ENCODE data around the gene EDNRB.

Gene EDNRB

GRCh38 chr13:77908531-77908930 is 10.1 kb downstream of the EDNRB start:
- Histone ChIP-seq H3K9me2 (ENCODE audit: low read depth, low read length) (no peaks in the 10 kb centered on the region), H3F3A (ENCODE audit: insufficient read depth, low read length) (no peaks in the 10 kb centered on the region), H3K79me2 (ENCODE audit: insufficient read depth, low read length) (no peaks in the 10 kb centered on the region), H4K20me1 (ENCODE audit: insufficient read depth, low read length) (no peaks in the 10 kb centered on the region), H3K36me3 (ENCODE audit: insufficient read depth, low read length) (no peaks in the 10 kb centered on the region), H2AFZ (ENCODE audit: low read length) (no peak overlapping the region), H3K27ac (ENCODE audit: low read depth, low read length, poor library complexity, severe bottlenecking) (no peak overlapping the region), H3K27me3 (ENCODE audit: insufficient read depth, low read length) (no peaks in the 10 kb centered on the region), H3K9ac (ENCODE audit: low read length) (no peak overlapping the region), H3K4me2 (ENCODE audit: low read length) (no peak overlapping the region), H3K4me1 (ENCODE audit: insufficient read depth, low read length, severe bottlenecking) (no peaks in the 10 kb centered on the region), H3K9me3 (ENCODE audit: low read length) (no peaks in the 10 kb centered on the region), H3K4me3 (ENCODE audit: low read depth, low read length, poor library complexity, severe bottlenecking) (no peak overlapping the region)
- TF ChIP-seq EZH2 (IDR thresholded peaks at IDR 0.05; ENCODE audit: borderline replicate concordance, low read length) (no peak), CTCF (IDR thresholded peaks at IDR 0.05; ENCODE audit: low read length) (no peak)

- Histone ChIP-seq H3K27me3 (ENCODE audit: insufficient read depth, low read length) (no peaks in the 10 kb centered on the region), H3K9me3 (ENCODE audit: low read length) (no peaks in the 10 kb centered on the region), H3K36me3 (ENCODE audit: insufficient read depth, low read length) (no peaks in the 10 kb centered on the region), H3F3A (ENCODE audit: insufficient read depth, low read length) (no peaks in the 10 kb centered on the region), H3K27ac (ENCODE audit: low read depth, low read length, poor library complexity, severe bottlenecking) (no peak overlapping the region), H3K4me1 (ENCODE audit: insufficient read depth, low read length, severe bottlenecking) (no peaks in the 10 kb centered on the region), H3K4me3 (ENCODE audit: low read depth, low read length, poor library complexity, severe bottlenecking) (no peak overlapping the region), H4K20me1 (ENCODE audit: insufficient read depth, low read length) (no peaks in the 10 kb centered on the region), H3K4me2 (ENCODE audit: low read length) (no peak overlapping the region), H3K79me2 (ENCODE audit: insufficient read depth, low read length) (no peaks in the 10 kb centered on the region), H2AFZ (ENCODE audit: low read length) (no peak overlapping the region), H3K9ac (ENCODE audit: low read length) (no peak overlapping the region), H3K9me2 (ENCODE audit: low read depth, low read length) (no peaks in the 10 kb centered on the region)
- no peak for TF ChIP-seq EZH2 (IDR thresholded peaks at IDR 0.05; ENCODE audit: borderline replicate concordance, low read length)
- no peak for TF ChIP-seq CTCF (IDR thresholded peaks at IDR 0.05; ENCODE audit: low read length)
These were observed 10.8 kb downstream of the EDNRB start for GRCh38 chr13:77907666-77908341.

GRCh38 chr13:77904031-77904430 is 14.6 kb downstream of the EDNRB start:
- no peaks in the 10 kb centered on the region for H3K79me2 ChIP-seq (ENCODE audit: insufficient read depth, low read length)
- TF ChIP-seq EZH2 (IDR thresholded peaks at IDR 0.05; ENCODE audit: borderline replicate concordance, low read length) = no peak
- TF ChIP-seq CTCF (IDR thresholded peaks at IDR 0.05; ENCODE audit: low read length) = no peak
- H3K36me3 ChIP-seq (ENCODE audit: insufficient read depth, low read length) = no peaks in the 10 kb centered on the region
- no peak overlapping the region for H3K4me3 ChIP-seq (ENCODE audit: low read depth, low read length, poor library complexity, severe bottlenecking)
- H2AFZ ChIP-seq (ENCODE audit: low read length) = no peak overlapping the region
- no peaks in the 10 kb centered on the region for H3K9me3 ChIP-seq (ENCODE audit: low read length)
- no peak overlapping the region for H3K4me2 ChIP-seq (ENCODE audit: low read length)
- no peaks in the 10 kb centered on the region for H3K27me3 ChIP-seq (ENCODE audit: insufficient read depth, low read length)
- H3K9ac ChIP-seq (ENCODE audit: low read length) = no peak overlapping the region
- no peaks in the 10 kb centered on the region for H3K4me1 ChIP-seq (ENCODE audit: insufficient read depth, low read length, severe bottlenecking)
- H4K20me1 ChIP-seq (ENCODE audit: insufficient read depth, low read length) = no peaks in the 10 kb centered on the region
- no peaks in the 10 kb centered on the region for H3K9me2 ChIP-seq (ENCODE audit: low read depth, low read length)
- no peak overlapping the region for H3K27ac ChIP-seq (ENCODE audit: low read depth, low read length, poor library complexity, severe bottlenecking)
- H3F3A ChIP-seq (ENCODE audit: insufficient read depth, low read length) = no peaks in the 10 kb centered on the region
